ENCODE results near the gene C6orf141.

C6orf141 gene

DNA sequence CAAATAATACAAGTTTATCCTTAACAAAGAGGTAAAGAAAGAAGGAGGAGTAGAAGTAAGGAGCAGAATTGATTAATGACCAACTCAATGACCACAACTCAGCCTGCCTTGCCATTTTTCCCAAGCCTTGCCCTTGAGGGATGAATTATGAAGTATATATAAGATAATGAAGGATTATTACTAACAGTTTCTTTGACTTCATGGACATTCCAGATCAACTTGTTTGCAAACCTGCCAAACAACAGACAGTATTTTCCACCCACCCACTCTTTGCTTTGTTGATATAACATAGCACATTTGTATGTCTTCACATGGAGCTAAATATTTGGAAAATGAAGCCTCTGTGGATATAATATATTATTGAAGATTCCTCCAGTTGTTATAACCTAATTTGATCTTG is 9.9 kb upstream of the C6orf141 start:
- DNase-seq: no peak

DNA sequence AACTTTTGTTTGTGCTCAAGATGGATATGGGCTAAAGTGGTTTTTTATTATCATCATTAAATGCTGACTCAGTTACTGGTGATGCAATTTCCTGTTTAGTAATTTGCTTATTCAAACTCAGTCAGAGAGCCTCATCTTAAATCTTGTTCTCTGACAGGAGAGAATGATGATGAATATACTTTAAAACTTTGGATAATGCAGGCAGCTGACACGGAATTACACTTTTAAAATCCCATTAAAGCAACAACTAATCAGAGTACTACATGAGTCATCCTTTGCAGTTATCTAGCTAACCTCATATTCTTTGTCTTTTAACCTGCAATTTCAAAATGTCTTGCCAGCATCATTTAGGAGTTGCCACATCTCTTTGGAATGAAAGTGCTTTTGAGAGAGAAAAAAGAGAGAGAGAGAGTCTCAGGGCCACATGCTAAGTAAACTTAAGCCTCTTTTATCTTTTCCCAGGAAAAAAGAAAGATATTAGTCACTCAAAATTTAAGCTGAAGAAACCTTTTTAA is 9.2 kb upstream of the C6orf141 start:
- DNase-seq: no peak

DNA sequence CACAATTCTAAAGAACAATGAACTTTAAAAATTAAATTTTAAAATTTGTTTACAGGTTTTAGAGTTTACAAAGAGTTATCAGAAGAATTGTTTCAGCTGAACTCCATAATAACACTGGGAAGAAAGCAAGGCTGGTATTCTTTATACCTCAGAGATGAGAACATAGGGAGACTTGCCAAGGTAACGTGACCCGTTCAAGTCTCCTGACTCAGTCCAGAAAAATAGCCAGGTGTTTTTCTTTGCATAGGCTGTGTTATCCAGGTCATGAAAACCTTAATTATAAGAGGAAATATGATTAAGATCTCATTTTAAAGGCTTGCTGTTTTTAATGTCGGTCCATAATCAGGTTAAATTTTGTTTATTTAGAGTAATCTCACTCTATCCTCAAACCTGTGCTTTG is 8.5 kb upstream of the C6orf141 start:
- DNase-seq: no peak

DNA sequence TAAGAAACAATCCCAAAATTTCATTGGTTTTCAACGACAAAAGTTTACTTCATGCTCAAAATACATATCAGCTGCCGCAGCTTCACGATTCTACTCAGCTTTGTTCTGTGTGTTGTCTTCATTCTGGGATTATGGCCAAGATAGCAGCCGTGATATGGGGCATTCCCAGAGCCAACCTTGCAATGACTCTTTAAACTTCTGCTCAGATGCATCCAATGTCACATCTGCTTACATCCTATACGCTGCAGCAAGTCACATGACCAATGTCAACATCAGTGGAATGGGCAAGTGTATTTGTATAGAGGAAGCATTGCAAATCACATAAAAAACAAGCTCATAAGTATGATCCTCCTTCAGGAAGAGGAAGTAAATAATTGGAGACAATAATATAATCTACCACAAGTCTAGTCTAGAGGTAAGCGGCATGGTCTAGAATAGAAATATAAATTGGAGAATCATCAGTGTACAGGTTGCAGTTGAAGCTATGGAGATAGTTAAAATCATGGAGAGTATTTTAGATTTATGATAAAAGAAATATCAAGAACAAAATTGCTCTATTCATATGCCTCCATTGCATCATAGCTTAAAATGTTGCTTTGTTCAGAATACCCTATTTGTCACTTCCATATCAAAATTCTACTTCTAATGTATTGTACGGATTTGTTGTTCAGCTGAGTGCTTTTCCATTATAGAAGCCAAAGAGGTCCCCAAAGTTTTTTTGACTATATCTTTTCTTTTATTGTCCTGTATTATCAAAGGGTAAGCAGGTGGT is 7.2 kb upstream of the C6orf141 start:
- DNase-seq: no peak

DNA sequence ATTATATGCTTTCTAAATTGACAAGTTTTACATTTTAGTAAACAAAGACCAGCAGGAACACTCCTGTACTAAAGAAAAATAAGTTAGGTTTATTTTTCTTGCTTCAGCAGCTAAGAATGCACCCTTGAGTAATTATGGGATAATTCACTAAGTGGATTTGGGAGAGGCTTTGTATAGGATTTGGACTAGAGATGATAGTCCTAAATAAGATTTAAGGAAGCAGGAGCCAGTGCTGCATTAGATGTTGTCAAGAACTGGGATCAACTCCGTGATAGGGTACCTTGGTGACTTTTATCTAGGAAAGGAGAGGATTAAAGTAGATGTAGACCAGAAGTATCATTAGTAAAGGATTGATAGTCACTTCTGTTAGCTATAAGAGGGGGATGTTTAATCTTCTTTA is 4.1 kb upstream of the C6orf141 start:
- no peak for DNase-seq

DNA sequence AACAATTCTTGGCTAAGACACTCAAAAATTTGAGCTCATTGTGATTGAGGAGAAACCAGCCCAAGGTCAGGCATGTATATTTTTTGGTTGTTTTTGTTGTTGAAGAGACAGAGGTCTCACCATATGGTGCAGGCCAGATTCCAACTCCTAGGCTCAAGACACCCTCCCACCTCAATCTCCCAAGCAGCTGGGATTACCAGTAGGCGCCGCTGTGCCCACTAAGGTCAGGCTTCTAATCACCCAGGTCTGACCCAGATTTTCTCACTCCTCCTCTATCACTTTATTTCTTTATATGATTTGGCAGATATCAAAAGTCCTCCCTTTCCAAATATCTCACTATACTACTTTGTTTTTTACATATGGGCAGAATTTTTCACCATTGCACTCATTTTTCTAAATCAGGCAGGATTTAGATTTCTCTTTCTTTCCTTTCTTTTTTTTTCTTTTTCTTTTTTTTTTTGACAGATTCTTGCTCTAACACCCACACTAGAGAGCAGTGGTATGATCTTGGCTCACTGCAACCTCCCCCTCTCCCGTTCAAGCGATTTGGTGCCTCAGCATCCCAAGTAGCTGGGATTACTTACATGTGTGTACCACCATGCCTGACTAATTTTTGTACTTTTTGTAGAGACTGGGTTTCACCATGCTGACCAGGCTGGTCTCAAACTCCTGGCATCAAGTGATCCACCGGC is 1.7 kb upstream of the C6orf141 start:
- DNase-seq: no peak

DNA sequence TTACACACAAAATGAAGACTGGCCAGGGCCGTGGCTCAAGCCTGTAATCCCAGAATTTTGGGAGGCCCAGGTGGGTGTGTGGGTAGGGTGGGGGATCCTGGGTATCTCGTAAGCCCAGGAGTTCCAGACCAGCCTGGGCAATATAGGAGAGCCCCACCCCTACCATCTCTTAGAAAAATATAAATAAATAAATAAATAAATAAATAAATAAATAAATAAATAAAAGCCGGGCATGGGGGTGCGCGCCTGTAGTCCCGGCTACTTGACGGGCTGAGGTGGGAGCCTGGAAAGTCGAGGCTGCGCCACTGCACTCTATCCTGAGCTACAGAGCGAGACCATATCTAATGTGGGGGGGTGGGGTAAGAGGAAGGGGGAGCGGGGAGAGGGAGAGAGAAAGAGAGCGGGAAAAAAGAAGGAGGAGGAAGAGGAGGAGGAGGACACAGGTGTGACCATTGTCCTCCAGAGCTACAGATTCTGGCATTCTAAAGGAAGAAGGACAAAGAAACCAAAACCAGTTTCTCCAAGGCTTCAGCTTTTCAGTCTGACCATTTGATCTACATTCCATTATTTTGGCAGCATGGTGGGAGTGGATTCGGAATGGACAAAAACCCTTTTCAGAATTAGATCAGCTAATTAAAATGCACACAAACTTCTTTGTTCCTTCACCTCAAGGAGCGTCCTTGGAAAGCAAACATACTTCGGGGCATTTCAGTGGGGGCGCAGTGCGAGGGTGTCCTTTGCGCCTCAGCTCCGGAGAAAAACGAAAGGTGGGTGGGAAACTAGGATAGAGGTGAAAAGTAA is 577 bp upstream of the C6orf141 start:
- DNase-seq: no peak

DNA sequence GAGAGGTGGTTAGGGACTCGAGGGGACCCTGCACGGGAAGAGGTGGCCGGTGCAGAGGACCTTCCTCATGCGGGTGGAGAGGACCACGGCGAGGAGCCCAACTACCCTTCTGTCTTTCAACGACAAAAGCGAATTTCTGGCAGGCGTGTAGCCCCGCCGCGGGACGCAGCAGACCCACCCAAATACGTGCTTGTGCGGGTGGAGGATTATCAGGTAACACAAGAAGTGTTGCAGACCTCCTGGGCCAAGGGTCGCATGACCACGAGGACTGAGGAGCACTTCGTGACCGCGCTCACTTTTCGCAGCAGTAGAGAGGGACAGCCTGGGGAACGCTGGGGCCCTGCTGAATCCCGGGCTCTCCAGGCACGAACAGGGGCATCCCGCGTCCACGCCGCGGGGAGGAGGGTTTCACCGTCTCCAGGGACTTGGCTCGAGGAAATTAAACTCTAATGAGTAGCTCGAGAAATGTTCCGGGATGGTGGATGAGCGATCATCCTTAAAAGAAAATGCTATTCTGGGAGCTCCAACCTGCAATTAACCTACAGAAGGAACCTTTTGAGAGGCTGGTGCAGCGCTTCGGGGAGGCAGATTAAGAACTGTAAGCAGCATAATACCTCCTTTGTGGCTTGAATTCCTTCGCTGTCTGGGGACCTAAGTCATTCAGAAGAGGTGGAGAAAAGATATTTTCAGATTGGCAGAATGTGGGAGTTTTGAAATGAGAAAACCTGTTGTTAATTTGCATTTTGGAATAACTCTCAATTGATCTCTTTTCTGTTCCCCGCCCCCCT is 804 bp downstream of the C6orf141 start:
- no peak for DNase-seq

DNA sequence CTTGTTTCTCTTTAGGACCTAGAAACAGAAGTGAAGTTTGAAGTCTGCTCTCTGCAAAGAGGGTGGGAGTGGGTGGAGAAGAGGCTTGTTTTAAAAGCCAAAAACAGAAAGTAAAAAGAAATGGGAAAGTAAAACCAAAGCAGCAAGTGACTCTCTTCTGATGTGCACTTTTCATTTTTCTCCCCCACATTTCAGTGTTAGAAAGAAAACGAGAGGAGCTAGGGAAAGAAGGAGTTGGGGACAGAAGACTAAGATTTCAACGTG is 1.3 kb downstream of the C6orf141 start:
- no peak for DNase-seq

DNA sequence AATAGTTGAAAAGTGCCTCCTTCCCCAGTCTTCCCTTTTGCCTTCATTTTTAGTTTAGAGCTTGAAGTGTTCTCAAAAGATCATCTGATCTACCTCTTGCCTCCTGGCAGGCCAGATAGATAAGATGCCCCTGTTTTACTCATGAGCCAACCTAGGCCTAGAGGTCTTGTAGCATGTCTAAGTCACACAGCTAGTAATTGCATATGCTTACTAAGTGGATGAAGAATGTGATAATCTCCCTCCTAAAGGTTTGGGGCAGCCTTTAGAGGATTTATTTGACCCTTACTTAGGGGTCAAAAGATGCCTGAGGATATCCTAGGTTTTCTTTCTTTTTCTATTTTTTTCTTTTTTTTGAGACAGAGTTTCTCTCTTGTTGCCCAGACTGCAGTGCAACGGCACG is 2.1 kb downstream of the C6orf141 start:
- no peak for DNase-seq

DNA sequence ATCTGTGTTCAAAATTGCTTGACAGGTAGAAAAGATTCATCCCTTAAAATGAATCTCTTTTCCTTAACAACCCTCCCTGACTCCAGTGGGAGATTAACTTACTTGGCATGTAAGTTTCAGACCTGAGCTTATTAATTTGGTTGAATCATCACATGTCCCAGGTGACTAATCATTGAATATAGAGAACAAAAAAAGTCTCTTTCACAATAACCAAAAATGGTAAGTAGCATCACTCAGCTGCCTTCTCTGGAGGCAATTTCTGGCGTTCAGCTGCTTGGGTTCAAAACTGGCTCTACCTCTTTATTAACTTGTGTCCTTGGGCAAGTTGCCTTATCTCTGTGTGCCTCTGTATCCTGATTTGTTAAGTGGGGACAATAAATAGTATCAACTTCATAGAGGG is 2.9 kb downstream of the C6orf141 start:
- no peak for DNase-seq

DNA sequence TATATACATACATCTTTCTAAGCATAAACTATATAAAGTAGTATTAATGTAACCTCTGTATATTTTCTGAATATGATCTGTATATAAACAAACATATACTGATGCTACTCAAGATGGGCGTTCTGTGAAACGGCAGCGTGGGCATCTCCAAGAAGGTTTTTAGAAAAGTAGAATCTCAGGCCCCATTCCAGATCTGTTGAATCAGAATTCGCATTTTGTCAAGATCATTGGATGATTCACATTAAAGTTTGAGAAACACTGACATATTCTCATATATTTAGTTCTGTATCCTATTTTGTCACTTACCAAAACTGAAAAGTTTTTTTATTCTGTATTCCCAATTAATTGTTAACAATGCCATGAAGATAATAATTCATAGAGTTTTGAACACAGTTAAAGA is 5.5 kb downstream of the C6orf141 start:
- DNase-seq: no peak

DNA sequence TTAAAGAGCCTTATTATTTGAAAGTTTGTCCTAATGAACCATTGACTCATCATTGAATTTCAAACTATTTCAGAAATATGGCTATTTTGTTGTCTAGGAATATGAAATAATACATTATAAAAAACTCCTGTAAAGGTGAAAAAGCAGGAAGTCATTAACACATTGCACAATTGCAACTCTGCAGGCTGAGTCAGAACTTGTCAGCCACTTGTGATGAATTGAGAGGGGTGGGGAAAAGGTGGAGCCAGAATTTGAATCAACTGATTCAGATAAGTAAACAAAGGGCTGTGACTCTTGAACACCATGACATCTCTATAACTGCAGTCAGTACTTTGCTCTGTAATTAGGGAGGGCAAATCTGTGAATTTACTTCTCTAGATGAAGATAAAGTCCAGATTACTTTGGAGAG is 6.0 kb downstream of the C6orf141 start:
- no peak for DNase-seq

DNA sequence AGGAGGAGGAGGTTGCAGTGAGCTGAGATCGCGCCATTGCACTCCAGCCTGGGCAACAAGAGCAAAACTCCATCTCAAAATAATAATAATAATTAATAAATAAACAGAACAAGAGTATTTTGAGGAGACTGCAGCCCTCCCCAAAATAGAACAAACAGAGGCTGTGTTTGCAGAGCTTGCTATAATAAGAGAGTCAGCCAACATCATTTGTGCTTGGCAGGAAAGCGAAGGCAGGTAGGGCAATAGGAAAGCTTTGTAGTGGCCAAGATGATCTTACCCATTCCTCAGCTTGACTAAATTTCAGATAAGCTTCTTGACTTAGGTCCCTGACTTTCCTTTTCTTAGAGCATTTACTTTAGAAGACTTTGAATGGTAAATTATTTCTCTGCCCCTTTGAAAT is 6.7 kb downstream of the C6orf141 start:
- no peak for DNase-seq

DNA sequence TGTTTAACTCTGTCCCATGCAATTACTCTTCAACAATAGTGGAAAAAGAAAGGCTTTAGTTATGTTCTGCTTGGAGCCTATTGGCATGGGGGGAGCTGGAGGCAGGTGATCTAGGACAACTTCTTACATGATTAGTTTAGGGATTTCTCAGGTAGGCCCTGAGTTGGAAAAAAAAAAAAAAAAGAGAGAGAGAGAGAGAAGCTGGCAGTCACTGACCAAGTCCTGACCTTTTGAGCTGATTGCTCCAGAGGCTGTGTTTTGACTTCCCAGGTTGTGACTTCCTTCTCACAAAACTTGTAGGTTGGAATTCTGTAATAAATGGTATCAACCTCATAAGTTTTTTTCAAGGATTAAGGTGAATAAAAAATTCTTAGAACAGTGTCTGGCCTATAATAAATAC is 7.8 kb downstream of the C6orf141 start:
- DNase-seq: no peak

DNA sequence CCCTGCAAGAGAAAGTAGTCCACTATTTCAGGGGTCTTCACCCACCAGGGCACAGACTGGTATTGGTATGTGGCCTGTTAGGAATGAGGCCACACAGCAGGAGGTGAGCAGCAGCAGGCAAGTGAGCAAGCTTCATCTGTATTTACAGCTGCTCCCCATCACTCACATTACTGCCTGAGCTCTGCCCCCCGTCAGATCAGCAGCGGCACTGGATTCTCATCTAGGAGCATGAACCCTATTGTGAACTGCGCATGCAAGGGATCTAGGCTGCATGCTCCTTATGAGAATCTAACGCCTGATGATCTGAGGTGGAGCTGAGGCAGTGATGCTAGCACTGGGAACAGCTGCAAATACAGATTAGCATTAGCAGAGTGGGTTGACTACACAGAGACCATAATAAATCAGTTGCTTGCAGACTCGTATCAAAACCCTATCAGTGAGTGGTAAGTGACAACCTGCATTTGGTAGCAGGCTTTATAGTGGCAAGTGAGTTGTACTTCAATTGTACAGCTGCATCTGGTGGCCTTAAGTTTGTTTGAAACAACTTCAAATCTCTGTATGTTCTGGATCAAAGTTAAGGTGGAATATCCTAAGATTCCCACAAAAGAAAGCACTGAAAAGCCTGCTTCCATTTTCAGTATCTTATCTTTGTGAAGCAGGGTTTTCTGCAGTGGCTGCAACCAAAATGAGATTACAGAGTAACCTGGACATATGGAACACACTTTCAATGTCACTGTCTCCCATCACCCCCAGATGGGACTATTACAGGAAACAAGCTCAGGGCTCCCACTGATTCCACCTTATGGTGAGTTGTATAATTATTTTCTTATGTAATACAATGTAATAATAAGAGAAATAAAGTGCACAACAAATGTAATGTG is 12.8 kb downstream of the C6orf141 start:
- DNase-seq: no peak

DNA sequence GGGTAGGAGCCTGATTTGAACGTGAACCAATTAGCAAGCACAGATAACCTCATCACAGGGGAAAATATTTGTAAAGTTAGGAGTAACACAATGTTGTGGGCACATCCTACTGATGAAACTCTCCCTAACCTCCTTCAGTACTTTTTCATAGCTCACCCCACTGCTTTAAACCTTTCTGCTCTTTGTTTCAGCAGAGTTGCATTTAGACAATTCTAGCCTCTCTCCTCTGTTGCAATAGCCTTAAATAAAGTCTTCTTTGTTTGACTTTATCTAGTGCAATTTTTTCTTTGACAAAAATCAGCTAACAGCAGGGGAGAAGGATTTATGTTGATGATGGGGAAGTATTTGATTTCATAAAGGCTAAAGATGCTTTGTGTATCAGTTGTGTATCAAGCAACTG is 14.1 kb downstream of the C6orf141 start:
- no peak for DNase-seq

DNA sequence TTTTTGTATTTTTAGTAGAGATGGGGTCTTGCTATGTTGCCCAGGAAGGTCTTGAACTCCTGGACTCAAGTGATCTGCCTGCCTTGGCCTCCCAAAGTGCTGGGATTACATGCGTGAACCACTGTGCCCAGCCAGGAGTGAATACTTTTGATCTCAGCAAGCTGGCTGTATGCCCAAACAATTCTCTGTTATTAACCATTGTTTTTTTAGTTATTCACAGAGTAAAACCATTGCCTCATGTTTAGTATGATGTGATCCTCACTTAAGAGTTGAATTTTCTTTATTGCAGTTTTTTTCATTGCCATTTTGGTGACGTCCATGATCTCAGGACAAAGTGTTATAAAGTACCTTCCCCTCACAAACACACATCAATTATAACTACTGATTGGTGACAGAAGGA is 14.8 kb downstream of the C6orf141 start:
- no peak for DNase-seq

DNA sequence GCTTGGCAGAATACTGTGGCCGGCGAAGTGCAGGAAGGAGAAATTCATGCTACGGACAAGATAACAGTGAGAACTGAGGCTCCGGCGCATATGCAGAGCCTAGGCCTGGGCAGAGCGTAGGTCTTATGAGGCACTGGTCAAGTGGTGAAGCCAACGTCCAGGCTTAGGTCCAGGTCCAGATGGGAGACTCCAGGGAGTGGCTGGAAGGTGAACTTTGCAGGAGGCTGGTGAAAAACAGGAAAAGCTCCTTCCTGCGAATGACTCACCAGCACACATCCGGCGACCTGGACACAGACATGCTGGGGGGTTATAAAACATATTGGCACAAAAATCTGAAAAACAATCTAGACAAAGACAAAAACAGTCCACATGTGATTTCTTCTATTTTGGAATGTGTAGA is 15.4 kb downstream of the C6orf141 start:
- no peak for DNase-seq

DNA sequence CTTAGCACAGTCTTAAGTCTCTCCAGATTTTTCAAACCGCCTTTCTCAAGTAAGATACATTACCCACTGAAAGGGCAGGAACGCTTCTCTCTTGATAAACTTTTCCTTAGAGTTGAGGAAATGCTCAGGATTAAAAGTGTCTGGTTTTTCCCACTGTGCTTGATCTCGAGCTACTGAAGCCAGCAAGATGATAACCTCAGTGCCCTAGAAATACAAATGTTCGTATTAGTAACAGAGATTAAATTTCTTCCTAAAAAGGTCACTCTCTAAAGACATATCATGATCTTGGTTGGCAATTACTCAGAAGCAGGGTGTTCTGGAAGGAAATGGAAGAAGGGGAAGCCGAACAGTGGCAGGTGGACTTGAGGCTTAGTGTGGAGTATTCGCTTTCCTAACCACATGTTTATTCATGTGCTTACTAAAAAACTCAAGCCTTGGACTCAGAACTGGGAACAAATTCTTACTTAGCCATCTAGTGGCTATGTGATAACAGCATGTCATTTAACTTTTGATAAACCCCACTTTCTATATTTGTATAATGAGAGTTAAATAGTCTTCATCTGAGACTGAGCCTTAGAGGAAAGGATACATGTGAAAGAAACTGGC is 20.1 kb downstream of the C6orf141 start:
- no peak for DNase-seq

DNA sequence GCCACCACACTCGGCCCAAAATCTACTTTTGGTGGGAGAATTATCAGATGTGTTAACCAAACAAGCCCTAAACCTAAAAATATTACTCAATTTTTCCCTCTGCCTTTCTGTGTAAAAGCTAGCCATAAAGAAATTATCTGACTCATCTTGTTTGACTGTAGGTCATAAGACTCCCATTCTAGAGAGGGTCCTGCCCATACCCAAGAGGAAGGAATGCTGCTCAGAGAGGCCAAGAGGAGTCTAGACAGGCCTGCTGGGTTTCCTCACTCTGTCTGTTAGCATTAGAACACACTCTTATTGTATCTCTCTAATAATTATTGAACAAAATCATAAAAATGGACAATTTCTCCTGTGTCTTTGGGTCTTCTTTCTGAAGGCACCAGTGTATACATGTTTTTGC is 26.1 kb downstream of the C6orf141 start:
- DNase-seq: no peak

DNA sequence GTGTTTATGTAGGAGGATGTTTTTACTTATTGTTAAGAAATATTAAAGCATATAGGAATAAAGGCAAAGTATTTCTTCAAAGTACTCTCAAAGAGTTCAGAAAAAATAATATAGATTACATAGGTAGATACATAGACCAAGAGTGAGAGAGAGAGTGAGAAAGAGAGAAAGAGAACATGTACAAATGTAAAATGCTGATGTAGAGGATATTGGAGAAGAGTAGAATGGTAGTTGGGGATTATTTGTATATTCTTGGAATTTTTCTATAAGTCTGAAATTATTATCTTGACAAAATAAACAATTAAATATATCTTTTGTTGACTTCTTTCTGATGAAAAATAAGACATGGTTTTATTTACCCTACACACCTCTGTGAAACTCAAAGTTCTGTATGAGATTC is 29.2 kb downstream of the C6orf141 start:
- no peak for DNase-seq
